Activated CD4-positive, alpha-beta T cell treated with anti-CD3 and anti-CD28 coated beads for 24 hours (primary cell): Measurements from ENCODE around the gene TBKBP1.

Experiments used
- DNase-seq, 2 donors: peaks; one replicate each; pipeline ENCODE4 v3.0.0-alpha.2; 2020; ENCODE audit warnings: low read depth in 2 of 2

The TBKBP1 gene, protein sequence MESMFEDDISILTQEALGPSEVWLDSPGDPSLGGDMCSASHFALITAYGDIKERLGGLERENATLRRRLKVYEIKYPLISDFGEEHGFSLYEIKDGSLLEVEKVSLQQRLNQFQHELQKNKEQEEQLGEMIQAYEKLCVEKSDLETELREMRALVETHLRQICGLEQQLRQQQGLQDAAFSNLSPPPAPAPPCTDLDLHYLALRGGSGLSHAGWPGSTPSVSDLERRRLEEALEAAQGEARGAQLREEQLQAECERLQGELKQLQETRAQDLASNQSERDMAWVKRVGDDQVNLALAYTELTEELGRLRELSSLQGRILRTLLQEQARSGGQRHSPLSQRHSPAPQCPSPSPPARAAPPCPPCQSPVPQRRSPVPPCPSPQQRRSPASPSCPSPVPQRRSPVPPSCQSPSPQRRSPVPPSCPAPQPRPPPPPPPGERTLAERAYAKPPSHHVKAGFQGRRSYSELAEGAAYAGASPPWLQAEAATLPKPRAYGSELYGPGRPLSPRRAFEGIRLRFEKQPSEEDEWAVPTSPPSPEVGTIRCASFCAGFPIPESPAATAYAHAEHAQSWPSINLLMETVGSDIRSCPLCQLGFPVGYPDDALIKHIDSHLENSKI

DNA sequence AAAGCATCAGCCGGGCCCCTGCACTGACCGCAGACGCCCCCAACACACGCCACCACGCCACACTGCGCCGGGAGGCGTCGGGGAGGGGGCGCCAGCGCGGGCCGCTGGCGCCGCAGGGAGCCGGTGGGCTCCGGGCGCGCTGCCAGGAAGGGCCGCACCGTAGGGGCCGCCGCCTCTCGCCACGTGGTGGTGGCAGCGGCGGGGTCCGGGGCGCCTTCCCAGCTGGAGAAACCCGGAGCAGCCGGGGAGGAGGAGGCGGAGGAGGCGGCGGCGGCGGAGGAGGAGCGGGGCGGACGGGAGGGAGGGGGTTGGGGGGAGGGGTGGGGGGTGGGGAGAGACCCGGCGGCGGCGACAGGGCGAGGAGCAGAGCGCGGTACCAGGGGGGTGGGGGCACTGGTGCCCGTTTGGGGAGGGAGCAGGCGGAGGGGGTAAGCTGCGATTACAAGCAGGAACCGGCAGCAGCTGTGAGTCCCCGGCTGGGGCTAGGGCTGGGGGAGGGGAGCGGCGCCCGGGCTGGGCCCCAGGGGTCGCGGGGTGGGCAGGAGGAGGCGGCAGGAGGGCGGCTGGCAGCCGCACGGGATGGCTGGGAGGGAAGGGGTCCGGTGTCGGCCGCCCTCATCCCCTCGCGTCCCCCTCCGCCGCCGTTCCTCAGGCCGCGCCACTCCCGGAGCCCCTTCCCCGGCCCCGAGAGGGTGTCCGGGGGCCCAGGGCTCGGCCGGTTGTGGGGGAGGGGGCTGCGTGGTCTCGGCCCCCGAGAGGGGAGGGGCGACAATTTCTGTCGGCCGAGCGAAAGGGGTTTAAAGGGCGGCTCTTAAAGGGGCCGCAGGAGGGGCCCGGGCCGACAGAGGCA, at the start of gene TBKBP1:
TSS of gene TBKBP1 (plus strand) at position 431 of the 850 bp plus-strand sequence. CDS start 1,952 bp downstream, outside the sequence.
- peak in 1 of 2 donors; percentile 27 for DNase-seq

DNA sequence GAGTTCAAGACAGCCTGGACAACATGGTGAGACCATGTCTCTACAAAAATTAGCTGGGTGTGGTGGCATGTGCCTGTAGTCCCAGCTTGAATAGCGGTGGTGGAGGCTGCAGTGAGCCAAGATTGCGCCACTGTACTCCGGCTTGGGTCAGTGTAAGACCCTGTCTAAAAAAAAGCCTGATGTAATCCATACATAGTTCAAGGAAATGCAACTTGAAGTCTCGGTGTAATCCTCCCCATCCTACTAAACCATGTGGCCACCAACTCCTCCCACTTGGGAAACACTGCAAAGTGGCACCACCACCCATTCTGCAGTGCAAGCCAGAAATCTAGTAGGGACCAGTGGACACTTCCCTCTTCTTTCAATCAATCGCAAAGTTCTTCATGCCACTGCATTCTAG, 49.6 kb upstream of the TBKBP1 start:
- no peak for DNase-seq

DNA sequence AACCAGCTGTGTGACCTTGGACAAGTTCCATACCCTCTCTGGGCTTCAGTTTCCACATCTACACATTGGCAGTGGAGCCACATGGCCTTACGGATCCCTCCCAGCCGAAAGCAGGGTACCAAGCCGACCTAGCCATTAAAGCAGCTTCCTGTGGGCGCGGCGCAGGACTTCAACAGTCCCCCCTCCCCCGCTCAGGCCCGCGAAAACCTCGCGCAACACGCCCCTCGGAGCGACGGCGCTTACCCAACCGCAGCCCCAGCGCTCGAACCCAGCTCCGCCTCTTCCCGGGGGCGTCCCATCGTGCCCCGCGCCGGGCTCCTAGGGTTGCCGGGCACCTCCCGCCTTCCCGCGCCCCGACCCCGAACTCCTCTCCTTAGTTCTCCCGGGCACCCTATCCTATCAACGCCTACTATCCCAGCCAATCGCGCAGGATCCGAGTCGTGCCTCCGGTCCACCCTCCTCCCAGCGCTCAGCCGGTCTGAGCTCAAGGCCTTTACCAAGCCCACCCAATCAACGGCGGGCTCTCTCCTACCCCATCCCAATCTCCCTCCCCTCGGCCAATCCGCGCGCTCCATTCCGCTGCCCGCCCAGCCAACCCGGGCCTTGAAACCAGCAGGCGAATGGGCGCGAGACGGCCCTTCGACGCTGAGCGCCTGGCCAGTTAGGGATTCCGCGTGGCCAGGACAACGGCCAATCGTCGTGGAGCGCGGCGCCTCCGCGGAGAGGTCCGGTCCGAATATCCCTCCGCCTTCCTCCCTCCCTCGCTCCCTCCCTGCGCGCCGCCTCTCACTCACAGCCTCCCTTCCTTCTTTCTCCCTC, 44.6 kb upstream of the TBKBP1 start, which contains the start of gene KPNB1:
TSS of gene KPNB1 (plus strand) at position 767 of the 819 bp plus-strand sequence. CDS start 326 bp downstream, outside the sequence.
- DNase-seq: peak; percentile 96

DNA sequence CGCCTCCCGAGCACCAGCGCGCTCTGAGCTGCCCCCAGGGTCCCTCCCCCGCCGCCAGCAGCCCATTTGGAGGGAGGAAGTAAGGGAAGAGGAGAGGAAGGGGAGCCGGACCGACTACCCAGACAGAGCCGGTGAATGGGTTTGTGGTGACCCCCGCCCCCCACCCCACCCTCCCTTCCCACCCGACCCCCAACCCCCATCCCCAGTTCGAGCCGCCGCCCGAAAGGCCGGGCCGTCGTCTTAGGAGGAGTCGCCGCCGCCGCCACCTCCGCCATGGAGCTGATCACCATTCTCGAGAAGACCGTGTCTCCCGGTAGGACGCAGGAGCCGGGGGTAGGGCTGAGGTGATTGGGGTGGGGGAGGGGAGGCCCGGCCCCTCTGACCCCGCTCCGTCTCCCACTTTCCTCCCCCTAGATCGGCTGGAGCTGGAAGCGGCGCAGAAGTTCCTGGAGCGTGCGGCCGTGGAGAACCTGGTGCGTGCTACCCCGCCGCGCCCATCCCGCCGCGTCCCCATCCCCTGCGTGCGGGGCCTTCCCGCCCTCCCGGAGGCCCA, 43.9 kb upstream of the TBKBP1 start:
- DNase-seq: peak; percentile 29 to 35

DNA sequence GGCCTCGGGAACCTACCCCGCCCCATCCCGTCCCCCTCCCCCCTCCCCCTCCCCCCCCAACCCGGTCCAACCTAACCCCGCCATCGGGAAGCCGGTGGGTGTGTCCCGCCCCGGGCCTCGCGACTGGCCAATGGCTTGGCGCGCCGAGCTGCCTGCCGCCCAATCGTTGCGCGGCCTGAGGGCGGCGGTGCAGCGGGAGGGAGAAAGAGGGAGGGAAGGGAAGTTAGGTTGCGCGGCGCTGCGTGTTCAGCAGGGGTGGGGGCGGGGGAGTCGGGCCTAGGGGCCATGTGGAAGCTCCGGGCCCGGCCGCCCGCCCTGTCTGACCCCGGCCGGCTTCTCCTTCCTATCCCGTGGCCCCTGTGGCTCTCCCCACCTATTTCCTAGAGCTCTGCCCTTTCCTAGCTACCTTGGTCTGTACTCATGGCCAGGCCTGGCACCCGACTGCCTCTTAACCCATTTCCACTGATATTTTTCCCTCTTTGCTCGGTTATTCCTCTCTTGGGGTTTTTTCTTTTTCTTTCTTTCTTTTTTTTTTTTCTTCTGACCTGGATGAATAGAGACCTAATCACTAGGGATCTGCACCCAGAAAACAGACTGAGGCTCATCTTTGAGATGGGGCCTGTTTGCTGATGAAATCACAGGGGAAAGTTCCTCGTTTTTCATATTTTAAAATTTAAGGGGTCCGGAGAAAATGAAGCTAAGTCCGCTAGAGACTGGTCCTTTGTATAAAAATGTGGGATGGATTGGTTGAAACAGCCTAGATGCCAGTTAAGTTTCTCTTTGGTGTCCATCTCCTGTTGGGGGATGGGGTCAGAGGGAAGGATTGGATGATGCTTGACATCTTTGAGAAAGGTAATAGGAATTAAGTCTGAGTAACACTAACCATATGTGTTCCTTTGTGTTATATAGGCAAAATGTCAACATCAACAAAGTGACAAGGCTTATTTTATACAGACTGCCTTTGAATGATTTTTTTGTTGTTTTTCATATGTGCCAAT, 43.1 kb upstream of the TBKBP1 start:
- peak; percentile 89 to 91 for DNase-seq

DNA sequence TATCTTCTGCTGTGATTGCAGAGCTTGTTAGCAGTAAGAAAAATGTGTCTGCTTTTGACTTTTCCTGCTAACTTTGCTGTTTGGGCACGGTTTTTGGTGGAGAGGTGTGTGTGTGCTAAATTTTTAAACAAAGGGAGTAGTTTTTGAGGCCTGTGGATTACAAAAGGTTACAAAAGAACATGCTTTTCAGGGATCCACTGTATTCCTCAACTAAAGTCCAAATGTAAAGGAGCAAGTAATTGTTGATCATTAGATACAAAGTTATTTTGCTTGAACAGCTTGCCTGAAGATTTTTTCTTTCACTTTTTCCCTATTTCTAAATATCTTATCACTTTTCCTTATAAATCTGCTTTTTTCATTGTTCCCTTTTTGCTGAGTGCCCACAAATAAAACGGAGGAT, 42.3 kb upstream of the TBKBP1 start:
- DNase-seq: no peak

DNA sequence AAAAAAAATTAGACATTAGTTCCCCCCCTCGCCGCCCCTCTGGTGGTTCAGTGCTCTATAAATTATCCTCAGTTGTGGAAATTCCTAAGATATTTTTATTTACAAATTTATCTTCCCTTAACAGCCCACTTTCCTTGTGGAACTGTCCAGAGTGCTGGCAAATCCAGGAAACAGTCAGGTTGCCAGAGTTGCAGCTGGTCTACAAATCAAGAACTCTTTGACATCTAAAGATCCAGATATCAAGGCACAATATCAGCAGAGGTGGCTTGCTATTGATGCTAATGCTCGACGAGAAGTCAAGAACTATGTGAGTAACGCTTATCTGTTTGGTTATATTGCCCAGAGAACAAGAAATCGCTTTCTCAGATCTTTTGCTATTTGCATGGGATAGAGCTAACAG, 41.4 kb upstream of the TBKBP1 start:
- no peak for DNase-seq

DNA sequence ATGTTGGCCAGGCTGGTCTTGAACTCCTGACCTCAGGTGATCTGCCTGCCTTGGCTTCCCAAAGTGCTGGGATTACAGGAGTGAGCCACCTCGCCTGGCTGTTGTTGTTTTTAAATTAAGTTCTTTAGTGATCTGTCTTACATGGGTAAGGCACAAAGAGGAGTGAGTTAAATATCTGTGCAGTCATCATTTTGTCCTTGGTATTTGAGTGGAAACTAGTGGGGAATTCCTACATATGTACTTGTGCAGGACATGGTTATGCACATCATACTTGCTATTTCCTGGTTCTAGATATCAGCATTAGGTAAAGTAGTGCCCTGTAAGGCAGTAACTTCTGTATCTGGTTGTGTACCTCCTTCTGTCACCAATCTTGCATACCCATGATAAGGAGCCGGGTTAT, 40.5 kb upstream of the TBKBP1 start:
- DNase-seq: no peak

DNA sequence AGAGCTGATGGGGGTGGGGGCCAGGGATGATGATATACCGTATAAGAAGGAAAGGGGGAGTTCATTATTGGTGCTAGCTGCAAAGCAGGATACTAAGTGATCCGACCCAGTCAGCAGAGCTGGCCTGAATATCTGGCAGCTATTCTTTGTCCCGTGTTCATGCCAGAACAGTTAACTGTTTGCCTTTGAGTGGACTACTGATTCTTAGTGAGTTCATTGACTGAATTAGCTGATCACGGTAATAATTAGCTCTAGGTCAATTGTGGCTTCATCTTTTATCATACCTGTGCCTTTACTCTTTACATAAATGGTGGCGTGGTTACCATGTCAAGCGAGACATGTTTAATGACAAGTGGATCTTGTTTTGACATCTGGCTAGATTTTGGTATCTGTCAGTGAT, 39.0 kb upstream of the TBKBP1 start:
- no peak for DNase-seq

DNA sequence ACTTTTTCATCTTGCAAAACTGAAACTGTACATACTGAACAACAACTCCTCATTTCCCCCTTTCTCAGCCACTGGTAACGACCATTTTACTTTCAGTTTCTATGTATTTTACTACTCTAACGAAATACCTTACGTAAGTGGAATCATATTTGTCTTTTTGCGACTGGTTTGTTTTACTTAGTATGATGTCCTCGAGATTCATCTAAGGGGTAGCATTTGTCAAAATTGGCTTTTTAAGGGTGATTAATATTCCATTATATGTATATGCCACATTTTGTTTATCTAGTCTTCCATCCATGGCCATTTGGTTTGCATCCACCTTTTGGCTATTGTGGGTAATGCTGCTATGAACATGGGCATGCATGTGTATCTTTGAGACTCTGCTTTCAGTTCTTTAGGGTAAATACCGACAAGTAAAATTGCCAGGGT, 33.9 kb upstream of the TBKBP1 start:
- no peak for DNase-seq

DNA sequence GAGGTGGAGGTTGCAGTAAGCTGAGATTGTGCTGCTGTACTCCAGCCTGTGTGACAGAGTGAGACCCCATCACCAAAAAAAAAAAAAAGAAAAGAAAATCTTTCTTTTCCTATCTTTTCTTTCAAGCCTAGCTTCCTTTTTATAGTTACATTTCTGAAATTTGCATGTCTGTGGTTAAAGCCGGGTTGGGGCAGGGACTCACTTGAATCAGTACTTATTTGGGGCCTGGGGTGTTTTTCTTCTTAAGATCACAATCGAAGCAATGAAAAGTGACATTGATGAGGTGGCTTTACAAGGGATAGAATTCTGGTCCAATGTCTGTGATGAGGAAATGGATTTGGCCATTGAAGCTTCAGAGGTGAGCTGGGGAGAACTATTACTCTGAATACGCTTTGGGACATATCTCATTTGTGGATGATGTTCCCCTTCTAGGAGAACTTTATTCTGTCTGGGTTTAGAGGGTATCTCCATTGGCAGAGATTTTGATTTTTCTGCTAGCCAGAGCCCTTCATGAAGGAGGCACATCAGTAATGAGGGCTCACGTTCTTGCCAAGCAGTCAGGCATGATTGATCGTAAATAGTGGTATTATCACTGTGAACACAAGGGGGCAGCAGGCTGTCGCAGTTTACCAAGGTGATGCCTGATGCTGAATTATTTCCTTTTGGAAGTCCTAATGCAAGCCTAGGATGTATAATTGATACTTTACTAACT, 29.9 kb upstream of the TBKBP1 start:
- DNase-seq: peak; percentile 25 to 55

DNA sequence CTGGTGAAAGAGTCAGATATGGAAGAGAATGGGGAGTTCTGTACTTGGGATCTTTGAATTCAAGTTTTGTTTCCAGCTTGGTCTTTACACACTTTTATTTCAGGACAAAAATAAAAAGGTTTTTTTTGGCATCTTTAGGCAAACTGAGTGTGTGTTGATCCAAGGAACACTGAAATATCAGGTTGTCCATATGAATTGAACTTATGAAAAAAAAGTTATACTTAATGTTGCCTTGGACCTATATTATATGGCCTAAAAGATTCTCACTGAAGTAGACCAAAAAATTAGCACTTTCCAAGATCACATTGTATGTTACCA, 29.4 kb upstream of the TBKBP1 start:
- no peak for DNase-seq

DNA sequence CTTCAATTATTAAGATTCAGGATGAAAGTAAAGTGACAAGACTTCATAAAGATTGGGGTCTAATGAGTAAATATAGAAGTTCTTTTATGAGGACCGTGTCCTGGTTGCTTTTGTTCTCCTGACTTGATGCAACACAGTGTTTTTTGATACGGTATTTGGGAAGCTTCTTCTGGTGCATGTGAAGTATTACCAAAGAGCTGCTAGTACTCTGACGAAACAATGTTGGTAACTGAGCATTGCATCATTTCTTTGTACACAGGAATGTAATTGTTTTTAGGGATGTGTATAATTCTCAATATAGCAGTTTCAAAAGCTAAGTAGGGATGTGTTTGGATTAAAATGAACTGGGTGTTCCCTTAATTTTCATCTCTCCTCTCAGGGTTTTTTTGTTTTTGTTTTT, 28.3 kb upstream of the TBKBP1 start:
- DNase-seq: no peak

DNA sequence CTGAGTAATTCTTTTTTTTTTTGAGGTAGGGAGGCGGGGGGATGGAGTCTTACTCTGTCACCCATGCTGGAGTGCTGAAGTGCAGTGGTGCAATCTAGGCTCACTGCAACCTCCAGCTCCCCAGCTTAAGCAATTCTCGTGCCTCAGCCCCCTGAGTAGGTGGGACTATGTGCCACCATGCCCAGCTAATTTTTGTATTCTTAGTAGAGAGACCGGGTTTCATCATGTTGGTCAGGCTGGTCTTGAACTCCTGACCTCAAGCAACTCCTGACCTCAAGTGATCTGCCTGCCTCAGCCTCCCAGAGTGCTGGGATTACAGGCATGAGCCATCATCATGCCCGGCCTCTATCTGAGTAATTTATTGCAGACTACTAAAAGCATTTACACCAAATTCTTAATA, 24.9 kb upstream of the TBKBP1 start:
- no peak for DNase-seq

DNA sequence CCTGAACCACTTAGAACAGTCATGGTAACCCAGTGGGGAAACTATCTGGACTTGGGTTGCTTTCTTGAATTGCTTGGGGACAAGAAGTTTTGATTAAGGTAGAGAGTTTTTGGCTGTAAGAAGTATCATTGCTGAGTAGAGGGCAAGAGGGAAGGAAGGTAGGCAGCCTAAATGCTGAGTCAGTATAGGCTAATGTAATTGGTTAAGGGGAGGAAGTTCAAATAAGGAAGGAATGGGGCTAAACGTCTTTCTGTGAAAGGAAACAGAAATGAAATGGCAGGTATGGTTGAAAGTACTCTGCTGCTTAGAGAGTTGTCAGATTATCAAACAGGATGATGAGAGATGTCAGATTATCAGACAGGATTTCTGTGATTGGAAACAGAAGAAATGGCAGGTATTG, 23.9 kb upstream of the TBKBP1 start:
- DNase-seq: no peak

DNA sequence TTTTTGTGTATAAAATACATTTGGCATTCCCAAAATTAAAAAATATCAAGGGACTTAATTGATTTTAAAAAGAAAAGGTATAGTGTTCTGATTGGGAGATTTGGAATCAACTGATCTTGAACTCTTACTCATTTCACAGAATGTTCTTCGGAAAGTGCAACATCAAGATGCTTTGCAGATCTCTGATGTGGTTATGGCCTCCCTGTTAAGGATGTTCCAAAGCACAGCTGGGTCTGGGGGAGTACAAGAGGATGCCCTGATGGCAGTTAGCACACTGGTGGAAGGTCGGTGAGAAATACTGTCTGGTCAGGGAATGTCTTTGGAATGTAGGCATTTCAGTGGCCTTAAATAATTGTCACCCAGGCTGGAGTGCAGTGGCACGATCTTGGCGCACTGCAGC, 19.5 kb upstream of the TBKBP1 start:
- DNase-seq: no peak

DNA sequence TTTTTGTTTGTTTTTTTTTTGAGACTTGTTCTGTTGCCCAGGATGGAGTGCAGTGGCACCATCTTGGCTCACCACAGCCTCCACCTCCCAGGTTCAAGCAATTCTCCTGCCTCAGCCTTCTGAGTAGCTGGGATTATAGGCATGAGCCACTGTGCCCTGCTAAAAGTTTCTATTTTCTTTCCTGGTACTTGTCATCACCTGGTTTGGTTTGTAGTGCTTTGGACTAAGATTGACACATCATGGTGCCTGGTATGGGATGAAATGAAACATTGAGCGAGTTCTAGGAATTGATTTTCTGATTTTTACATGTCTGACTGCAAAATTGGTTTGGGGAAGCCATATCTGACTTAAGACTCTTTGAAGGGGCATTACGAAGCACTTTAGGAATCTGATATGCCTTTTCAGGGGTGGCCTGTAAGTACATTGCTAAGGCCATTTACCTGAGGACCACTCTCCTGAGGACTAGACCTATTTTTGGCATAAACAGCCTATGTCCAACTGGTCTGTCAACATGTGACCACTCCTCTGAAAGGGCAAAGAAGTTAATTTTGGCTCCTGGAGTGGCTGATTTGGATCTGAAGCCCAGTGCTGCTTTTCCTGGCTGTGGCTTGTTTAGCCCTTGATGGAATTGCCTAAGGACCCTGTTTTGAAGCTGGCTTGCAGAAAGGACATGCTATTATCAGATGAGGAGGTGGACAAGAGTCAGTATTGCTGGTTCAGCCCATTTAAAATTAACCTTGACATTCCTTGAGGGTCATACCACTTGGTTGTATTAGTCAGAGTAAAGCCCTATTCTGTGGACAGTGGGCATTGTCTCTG, 18.4 kb upstream of the TBKBP1 start:
- no peak for DNase-seq

DNA sequence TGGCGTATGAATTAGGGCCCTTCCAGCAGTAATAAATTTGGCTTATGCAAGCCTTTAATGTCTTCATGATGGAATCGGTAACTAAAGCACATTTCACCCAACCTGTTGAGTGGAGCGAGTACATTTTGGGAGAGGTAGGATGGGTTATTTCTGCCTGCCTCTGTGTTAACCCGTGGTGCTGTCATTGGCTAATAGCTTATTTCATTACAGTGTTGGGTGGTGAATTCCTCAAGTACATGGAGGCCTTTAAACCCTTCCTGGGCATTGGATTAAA, 17.8 kb upstream of the TBKBP1 start:
- DNase-seq: no peak
